ENCODE data around the gene DHX32.

The DHX32 gene

DNA sequence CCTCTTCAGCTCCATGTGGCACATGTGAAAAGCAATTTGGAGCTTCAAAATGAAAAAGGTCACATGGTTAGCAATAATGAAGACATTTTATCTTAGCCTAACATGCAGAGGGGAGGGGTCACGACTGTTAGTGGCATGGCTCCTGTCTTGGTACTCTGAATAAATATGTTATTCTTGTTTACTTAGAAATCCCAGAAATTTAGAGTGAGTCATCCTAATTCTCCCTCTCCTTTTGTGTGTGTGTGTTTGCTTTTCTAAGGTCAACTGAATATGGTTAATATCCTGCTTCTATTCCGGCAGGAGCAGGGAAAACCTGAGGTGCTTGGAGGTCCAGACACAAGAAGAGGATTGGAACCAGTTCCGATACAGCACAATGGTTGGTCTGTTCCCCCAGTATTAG is 40.1 kb downstream of the DHX32 start:
- no peak overlapping the region for H3K18ac ChIP-seq (ENCODE audit: low read length)
- no peak overlapping the region for H4K12ac ChIP-seq (ENCODE audit: low read depth, low read length)
- no peak overlapping the region for H2BK12ac ChIP-seq (ENCODE audit: low read length)
- DNase-seq = no peak
- no peak overlapping the region for H3K4me2 ChIP-seq (ENCODE audit: low read length)
- H4K8ac ChIP-seq (ENCODE audit: low read depth, low read length) = no peak overlapping the region
- no peak overlapping the region for H4K91ac ChIP-seq (ENCODE audit: low read depth, low read length)
- no peak overlapping the region for H3K4ac ChIP-seq (ENCODE audit: low read depth, low read length)
- no peak overlapping the region for H2BK5ac ChIP-seq (ENCODE audit: low read depth, low read length, poor library complexity)
- no peaks in the 10 kb centered on the region for H3K4me1 ChIP-seq (ENCODE audit: control insufficient read depth in 1 of 2, insufficient read depth in 2 of 2, low read length in 2 of 2)
- H2AFZ ChIP-seq (ENCODE audit: insufficient read depth, low read length, poor library complexity) = no peak overlapping the region
- H3K23ac ChIP-seq (ENCODE audit: low read length) = no peak overlapping the region
- H3K14ac ChIP-seq (ENCODE audit: low read length) = no peak overlapping the region
- no peak overlapping the region for H3K27ac ChIP-seq (ENCODE audit: low read depth, low read length)
- H2BK120ac ChIP-seq (ENCODE audit: insufficient read depth, low read length, poor library complexity) = no peak overlapping the region
- no peak overlapping the region for H2AK5ac ChIP-seq (ENCODE audit: low read length)
- H3K79me2 ChIP-seq (ENCODE audit: control insufficient read depth, insufficient read depth, low read length, poor library complexity) = no peaks in the 10 kb centered on the region
- H3K36me3 ChIP-seq (ENCODE audit: control insufficient read depth in 1 of 2, insufficient read depth in 2 of 2, low read length in 2 of 2) = peaks cover 36 to 58% of the 10 kb centered on the region in 2 experiments
- H3K9me3 ChIP-seq (ENCODE audit: insufficient read depth, low read depth, low read length) = no peaks in the 10 kb centered on the region
- WGBS (ENCODE audit: extremely low coverage, insufficient coverage, insufficient read length) = no CpG with 5 or more reads among the region's 3 CpGs
- H3K27me3 ChIP-seq (ENCODE audit: insufficient read depth, low read length) = no peaks in the 10 kb centered on the region
- no peak overlapping the region for H3K9ac ChIP-seq (ENCODE audit: low read length)
- no peak overlapping the region for H3K4me3 ChIP-seq (ENCODE audit: low read depth, low read length)
- no peaks in the 10 kb centered on the region for H3K79me1 ChIP-seq (ENCODE audit: low read length)

DNA sequence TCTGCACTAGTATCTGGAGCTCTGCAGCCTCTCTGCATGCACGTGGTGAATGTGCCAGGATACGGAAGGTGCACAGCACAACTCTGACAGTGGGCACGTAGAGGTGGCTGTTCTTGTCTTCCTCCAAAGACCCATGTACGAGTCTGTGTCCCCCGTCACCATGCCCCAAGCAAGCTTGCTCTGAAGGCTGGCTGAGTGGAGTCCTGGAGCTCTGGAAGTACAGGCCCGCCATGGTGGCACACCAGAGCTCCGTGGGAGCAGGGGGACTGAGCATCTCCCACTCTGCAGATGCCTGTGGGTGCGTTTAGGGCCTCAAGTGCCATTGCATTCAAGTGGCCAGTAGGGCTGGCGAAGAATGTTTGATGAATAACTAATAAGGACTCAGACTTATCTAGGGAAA is 40.7 kb downstream of the DHX32 start:
- Histone ChIP-seq H3K27ac (ENCODE audit: low read depth, low read length) (no peak overlapping the region), H3K79me1 (ENCODE audit: low read length) (no peaks in the 10 kb centered on the region), H3K9ac (ENCODE audit: low read length) (no peak overlapping the region), H2BK12ac (ENCODE audit: low read length) (no peak overlapping the region), H3K23ac (ENCODE audit: low read length) (no peak overlapping the region), H3K4ac (ENCODE audit: low read depth, low read length) (no peak overlapping the region), H2BK120ac (ENCODE audit: insufficient read depth, low read length, poor library complexity) (no peak overlapping the region), H4K8ac (ENCODE audit: low read depth, low read length) (no peak overlapping the region), H2BK5ac (ENCODE audit: low read depth, low read length, poor library complexity) (no peak overlapping the region), H2AFZ (ENCODE audit: insufficient read depth, low read length, poor library complexity) (no peak overlapping the region), H3K4me2 (ENCODE audit: low read length) (no peak overlapping the region), H3K36me3 (ENCODE audit: control insufficient read depth in 1 of 2, insufficient read depth in 2 of 2, low read length in 2 of 2) (peaks cover 31 to 56% of the 10 kb centered on the region in 2 experiments), H3K18ac (ENCODE audit: low read length) (no peak overlapping the region), H3K9me3 (ENCODE audit: insufficient read depth, low read depth, low read length) (no peaks in the 10 kb centered on the region), H4K91ac (ENCODE audit: low read depth, low read length) (no peak overlapping the region), H4K12ac (ENCODE audit: low read depth, low read length) (no peak overlapping the region), H3K4me3 (ENCODE audit: low read depth, low read length) (no peak overlapping the region), H3K79me2 (ENCODE audit: control insufficient read depth, insufficient read depth, low read length, poor library complexity) (no peaks in the 10 kb centered on the region), H2AK5ac (ENCODE audit: low read length) (no peak overlapping the region), H3K4me1 (ENCODE audit: control insufficient read depth in 1 of 2, insufficient read depth in 2 of 2, low read length in 2 of 2) (no peaks in the 10 kb centered on the region), H3K27me3 (ENCODE audit: insufficient read depth, low read length) (no peaks in the 10 kb centered on the region), H3K14ac (ENCODE audit: low read length) (no peak overlapping the region)
- no CpG with 5 or more reads among the region's 9 CpGs for WGBS (ENCODE audit: extremely low coverage, insufficient coverage, insufficient read length)
- DNase-seq = no peak

DNA sequence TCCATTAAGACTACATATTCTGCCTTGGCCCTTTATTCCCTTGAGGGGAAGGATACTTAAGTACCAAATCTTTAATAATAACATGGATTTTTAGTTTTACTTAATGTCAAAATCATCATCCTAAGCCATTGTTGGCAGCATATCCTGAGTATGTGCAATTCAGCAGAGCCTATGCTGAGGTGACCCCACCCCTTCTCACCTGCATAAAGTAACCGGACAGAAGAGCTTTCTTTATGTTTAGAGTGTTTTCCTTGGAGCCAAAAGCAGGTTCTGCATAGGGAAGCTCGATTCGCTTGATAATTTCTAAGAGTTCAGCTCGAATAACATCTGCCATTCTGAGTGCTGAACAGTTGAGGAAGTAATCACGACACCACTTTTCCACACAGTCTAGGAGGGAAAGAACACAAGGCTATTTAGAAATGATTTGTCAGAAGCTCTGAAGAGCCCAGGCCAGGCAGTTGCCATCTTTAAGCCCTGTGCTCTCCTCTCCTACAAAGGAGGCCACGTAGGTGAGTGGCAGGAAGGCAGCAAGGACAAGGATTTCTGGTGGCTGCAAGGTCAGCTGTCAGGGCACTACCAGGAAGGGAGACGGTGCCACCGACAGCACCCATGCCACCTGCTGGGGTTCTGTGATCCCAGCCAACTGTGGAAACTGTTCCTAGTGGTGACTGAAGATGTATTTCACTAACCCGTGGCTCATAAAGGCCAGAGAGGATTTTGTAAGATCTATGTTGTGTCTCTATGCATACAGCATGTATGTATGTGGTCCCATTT is 42.1 kb downstream of the DHX32 start:
- Histone ChIP-seq H3K27me3 (ENCODE audit: insufficient read depth, low read length) (no peaks in the 10 kb centered on the region), H4K91ac (ENCODE audit: low read depth, low read length) (no peak overlapping the region), H2BK5ac (ENCODE audit: low read depth, low read length, poor library complexity) (no peak overlapping the region), H3K14ac (ENCODE audit: low read length) (no peak overlapping the region), H3K18ac (ENCODE audit: low read length) (no peak overlapping the region), H2AFZ (ENCODE audit: insufficient read depth, low read length, poor library complexity) (no peak overlapping the region), H4K8ac (ENCODE audit: low read depth, low read length) (no peak overlapping the region), H3K23ac (ENCODE audit: low read length) (no peak overlapping the region), H3K9me3 (ENCODE audit: insufficient read depth, low read depth, low read length) (no peaks in the 10 kb centered on the region), H4K12ac (ENCODE audit: low read depth, low read length) (no peak overlapping the region), H3K4me1 (ENCODE audit: control insufficient read depth in 1 of 2, insufficient read depth in 2 of 2, low read length in 2 of 2) (no peaks in the 10 kb centered on the region), H3K4ac (ENCODE audit: low read depth, low read length) (no peak overlapping the region), H3K36me3 (ENCODE audit: control insufficient read depth in 1 of 2, insufficient read depth in 2 of 2, low read length in 2 of 2) (peaks cover 39 to 53% of the 10 kb centered on the region in 2 experiments), H3K4me2 (ENCODE audit: low read length) (no peak overlapping the region), H2AK5ac (ENCODE audit: low read length) (no peak overlapping the region), H3K4me3 (ENCODE audit: low read depth, low read length) (no peak overlapping the region), H2BK12ac (ENCODE audit: low read length) (no peak overlapping the region), H3K9ac (ENCODE audit: low read length) (no peak overlapping the region), H3K79me2 (ENCODE audit: control insufficient read depth, insufficient read depth, low read length, poor library complexity) (no peaks in the 10 kb centered on the region), H3K27ac (ENCODE audit: low read depth, low read length) (no peak overlapping the region), H2BK120ac (ENCODE audit: insufficient read depth, low read length, poor library complexity) (no peak overlapping the region), H3K79me1 (ENCODE audit: low read length) (no peaks in the 10 kb centered on the region)
- DNase-seq = no peak
- WGBS (ENCODE audit: extremely low coverage, insufficient coverage, insufficient read length) = no CpG with 5 or more reads among the region's 9 CpGs

DNA sequence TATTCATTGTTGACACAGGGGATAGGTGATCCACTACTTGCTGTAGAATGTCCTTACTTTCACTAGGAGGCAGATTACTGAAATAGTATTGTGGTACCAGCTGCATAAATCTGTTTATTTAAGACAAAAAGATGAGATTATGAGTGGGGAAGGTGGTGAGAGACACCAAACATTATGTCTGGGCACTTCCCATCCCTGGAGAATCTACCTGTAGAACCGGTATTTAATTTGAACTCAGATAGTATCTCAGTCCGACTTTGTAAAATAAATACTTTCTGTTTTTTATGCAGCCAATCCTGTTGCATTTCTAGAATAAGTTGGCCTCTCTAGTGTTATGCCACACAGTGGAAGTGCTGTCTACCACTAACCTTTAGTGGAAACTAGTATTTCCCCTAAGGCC is 44.3 kb downstream of the DHX32 start:
- no peak overlapping the region for H2AK5ac ChIP-seq (ENCODE audit: low read length)
- H3K23ac ChIP-seq (ENCODE audit: low read length) = no peak overlapping the region
- no peak overlapping the region for H2AFZ ChIP-seq (ENCODE audit: insufficient read depth, low read length, poor library complexity)
- no peaks in the 10 kb centered on the region for H3K79me2 ChIP-seq (ENCODE audit: control insufficient read depth, insufficient read depth, low read length, poor library complexity)
- no peaks in the 10 kb centered on the region for H3K79me1 ChIP-seq (ENCODE audit: low read length)
- no peak overlapping the region for H4K91ac ChIP-seq (ENCODE audit: low read depth, low read length)
- H4K8ac ChIP-seq (ENCODE audit: low read depth, low read length) = no peak overlapping the region
- no CpG with 5 or more reads among the region's 2 CpGs for WGBS (ENCODE audit: extremely low coverage, insufficient coverage, insufficient read length)
- H4K12ac ChIP-seq (ENCODE audit: low read depth, low read length) = no peak overlapping the region
- H3K18ac ChIP-seq (ENCODE audit: low read length) = no peak overlapping the region
- no peak overlapping the region for H3K27ac ChIP-seq (ENCODE audit: low read depth, low read length)
- no peak overlapping the region for H3K4me2 ChIP-seq (ENCODE audit: low read length)
- peak in 1 of 2 donors; percentile 54 for DNase-seq
- no peak overlapping the region for H2BK5ac ChIP-seq (ENCODE audit: low read depth, low read length, poor library complexity)
- H2BK120ac ChIP-seq (ENCODE audit: insufficient read depth, low read length, poor library complexity) = no peak overlapping the region
- H3K36me3 ChIP-seq (ENCODE audit: control insufficient read depth in 1 of 2, insufficient read depth in 2 of 2, low read length in 2 of 2) = peaks cover 37 to 57% of the 10 kb centered on the region in 2 experiments
- H3K9ac ChIP-seq (ENCODE audit: low read length) = no peak overlapping the region
- H3K27me3 ChIP-seq (ENCODE audit: insufficient read depth, low read length) = no peaks in the 10 kb centered on the region
- H3K9me3 ChIP-seq (ENCODE audit: insufficient read depth, low read depth, low read length) = no peaks in the 10 kb centered on the region
- no peak overlapping the region for H3K4ac ChIP-seq (ENCODE audit: low read depth, low read length)
- no peaks in the 10 kb centered on the region for H3K4me1 ChIP-seq (ENCODE audit: control insufficient read depth in 1 of 2, insufficient read depth in 2 of 2, low read length in 2 of 2)
- H3K14ac ChIP-seq (ENCODE audit: low read length) = no peak overlapping the region
- H3K4me3 ChIP-seq (ENCODE audit: low read depth, low read length) = no peak overlapping the region
- H2BK12ac ChIP-seq (ENCODE audit: low read length) = no peak overlapping the region
